Muscle of back (tissue), 13 donors: Measurements from ENCODE around the gene MTMR8. TPM values are rescaled to one million over a fixed set of nuclear protein-coding genes. Genes with fewer than 3 reads are reported as not detected.
"Not testable (repeated sequence)": the region's sequence is repeated elsewhere in the genome, so short reads cannot be mapped to it uniquely, and the experiment has no call there.

Experiments used
- DNase-seq, 3 donors: peaks; one replicate each; pipeline versions ENCODE4 v3.0.0 to v3.0.0-alpha.2; 2013
- long read RNA-seq, 9 donors: transcript quantifications; one replicate each; lab custom pipeline, GENCODE V29; 2026
- polyA plus RNA-seq, 10 donors: library from polyadenylated mRNA; unstranded; fragments of 120-200 nt; gene quantifications; one replicate each; pipeline ENCODE4 v1.2.1, GENCODE V29; 2013; ENCODE audit not compliant: insufficient read length in 10 of 10

MTMR8 gene
- 1 to 10 TPM in 9 of 10 donors, under 1 TPM in 1; 0.98 to 2.1 (median 1.3) TPM for polyA plus RNA-seq
- long read RNA-seq, donor 1: 0 reads
- long read RNA-seq, donor 2: 0 reads
- long read RNA-seq, donor 3: 0 reads
- long read RNA-seq, donor 4: 0 reads
- long read RNA-seq, donor 5: 0 reads
- long read RNA-seq, donor 6: 0 reads
- long read RNA-seq, donor 7: 0 reads
- long read RNA-seq, donor 8: 0 reads
- long read RNA-seq, donor 9: 0 reads

DNA sequence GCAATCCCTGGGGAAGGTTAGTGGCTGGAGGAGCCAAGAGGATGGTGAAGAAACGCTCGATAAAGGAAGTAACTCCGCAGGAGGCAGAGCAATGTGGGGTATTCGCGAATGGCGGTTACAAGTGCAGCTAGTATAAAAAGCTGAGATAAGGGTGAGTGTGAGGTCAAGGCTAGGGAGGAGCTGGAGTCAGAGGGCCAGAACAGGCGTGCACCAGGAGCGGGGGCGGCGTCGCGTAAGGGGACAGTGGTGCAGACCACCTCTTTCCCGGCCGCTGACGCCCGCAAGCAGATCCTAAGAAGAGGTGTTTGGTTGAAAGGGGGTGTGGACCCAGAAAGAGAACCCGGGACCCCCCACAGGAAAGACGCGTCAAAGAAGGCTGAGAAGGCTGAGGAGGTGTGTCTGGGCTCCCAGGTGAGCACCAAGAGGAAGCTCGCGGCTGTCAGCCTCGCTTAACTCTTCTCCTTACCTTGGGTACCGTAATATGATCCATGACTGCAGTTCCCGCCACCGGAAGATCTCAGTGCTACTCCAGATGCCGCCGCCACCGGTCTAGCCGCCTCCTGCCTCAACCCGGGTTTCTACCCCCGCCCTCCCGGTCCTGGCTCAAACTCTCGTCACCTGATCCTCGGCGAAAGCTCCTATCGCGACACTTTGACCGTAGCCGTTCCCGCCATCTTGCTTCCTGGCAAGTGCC lies at the start of gene MTMR8:
MTMR8 (minus strand) TSS at position 579 of the 694 bp plus-strand sequence; CDS start at position 490, 89 bp downstream.
- DNase-seq: peak; percentile 10 to 75 (median 61)

DNA sequence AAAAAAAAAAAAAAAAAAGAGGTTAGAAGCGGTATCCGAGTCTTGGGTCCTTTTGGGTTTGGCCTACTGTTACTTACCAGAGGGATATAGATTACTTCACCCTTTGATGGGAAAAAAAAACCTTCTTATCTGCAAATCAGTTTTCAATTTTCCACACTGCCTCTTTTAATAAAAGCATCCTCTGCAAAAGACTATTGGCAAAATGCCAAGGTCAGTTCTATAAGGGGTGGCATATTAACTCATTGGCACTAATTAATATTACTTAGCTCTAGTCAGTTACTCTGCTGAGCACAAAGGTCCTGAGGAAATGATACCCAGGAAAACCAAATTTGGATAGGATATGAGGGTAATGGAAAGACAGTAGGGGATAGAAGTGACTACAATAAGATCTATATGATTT lies 44.3 kb upstream of the MTMR8 start:
- no peak for DNase-seq

DNA sequence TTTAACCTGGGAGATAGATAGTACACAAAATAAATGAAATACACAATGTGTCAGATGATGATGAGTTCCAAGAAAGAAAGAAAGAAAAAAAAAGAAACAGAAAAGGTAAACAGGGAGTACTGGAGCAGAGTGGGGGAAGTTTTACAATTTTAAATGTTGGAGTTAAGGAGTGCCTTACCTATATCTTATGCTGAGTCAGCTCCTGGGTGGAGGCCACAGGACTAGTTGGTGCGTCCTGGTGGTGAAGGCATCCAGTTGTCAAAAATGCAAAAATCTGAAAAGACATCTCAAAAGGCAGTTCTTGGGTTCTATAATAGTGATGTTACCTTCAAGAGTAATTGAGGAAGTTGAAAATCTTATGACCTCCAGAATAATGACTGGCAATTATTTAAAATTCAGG lies 42.4 kb upstream of the MTMR8 start:
- no peak for DNase-seq

DNA sequence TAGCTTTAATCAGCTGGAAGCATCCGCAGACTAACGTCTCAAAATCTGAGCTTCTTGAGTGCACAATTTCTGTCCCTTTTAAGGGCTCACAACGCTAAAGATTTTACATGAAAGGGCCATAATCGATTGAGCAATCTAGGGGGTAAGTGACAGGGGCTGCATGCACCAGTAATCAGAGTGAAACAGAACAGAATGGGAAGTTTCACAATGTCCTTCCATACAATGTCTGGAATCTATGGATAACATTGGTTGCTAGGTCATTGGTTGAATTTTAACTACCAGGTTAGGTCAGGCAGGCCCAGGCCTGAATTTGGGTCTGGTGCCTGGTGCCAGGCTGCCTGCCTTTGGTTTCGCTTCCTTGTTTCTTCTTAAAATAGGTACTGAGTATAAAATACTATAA lies 42.0 kb upstream of the MTMR8 start:
- no peak for DNase-seq

DNA sequence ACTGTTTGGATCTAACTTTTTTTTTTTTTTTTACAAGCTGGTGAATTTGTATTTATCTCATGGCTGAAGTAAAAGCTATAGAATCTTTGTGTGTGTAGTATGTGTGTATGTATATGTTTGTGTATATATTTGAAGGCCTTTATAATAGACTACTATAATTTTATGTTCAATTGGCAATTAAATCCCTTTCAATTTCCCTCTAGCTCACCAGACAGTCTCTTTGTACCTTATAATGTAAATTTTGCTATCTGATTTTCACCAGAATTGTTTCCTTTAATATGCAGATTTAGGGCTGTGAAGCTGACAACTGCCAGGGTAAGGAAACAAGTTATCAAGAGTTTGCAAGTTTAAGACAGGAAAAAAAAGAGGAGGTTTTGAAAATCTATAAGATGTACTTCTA lies 33.1 kb upstream of the MTMR8 start:
- DNase-seq: no peak

DNA sequence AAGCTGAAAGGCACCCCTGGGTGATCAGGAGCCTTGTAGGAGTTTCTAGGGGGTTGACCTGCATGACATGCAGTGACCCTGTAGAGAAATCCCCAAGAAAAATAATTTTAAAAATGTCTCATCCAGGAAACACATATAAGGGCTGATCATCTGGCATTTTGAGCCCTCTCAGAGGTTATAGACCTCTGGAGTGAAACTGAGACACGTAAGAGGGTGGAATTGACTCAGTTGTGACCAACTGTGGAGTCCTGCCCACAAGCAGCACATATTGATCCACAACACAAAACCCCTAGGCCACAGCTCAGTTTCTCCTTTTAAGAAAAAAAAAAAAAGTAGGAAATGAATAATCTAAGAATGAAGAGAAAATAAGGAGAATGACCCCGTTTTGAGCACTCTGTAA lies 32.5 kb upstream of the MTMR8 start:
- DNase-seq: no peak

DNA sequence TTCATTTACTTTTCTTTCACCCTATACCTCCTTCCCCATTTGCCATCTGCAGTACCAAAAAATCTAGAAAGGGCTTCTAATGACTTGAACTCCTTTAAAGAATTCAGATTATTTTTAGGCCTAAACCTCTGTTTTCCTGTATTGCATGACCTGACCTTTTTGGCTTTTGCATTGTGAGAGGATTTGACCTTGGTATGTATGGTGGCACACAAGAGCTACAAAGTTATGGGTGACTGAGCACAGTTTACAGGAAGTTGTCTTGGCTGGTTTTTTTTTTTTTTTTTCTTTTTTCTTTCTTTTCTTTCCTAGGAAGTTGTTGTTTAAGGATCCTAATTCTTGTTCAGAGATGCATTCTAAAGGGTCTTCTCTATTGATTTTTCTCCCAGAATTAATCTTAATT lies 32.0 kb upstream of the MTMR8 start:
- no peak for DNase-seq

DNA sequence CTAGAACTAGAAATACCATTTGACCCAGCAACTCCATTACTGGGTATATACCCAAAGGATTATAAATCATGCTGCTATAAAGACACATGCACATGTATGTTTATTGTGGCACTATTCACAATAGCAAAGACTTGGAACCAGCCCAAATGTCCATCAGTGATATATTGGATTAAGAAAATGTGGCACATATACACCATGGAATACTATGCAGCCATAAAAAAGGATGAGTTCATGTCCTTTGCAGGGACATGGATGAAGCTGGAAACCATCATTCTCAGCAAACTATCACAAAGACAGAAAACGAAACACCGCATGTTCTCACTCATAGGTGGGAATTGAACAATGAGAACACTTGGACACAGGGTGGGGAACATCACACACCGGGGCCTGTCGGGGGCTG lies 14.5 kb upstream of the MTMR8 start:
- not testable (repeated sequence) for DNase-seq

DNA sequence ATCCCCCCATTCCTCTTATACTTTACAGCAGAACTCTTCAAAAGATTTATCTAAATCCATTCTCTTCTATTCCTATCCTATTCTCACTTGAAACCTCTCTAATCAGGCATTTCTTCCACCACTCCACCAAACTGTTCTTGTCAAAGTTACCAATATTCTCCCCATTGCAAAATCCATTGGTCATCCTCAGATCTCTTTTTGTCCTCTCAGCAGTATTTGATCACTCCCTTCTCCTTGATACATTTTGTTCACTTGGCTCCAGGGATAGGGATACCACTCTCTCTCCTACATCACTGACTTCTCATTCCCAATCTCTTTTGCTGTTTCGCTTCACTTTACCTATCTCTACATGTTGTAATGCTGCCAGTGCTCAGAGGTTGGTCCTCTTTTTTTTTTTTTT lies 2.8 kb upstream of the MTMR8 start:
- no peak for DNase-seq

DNA sequence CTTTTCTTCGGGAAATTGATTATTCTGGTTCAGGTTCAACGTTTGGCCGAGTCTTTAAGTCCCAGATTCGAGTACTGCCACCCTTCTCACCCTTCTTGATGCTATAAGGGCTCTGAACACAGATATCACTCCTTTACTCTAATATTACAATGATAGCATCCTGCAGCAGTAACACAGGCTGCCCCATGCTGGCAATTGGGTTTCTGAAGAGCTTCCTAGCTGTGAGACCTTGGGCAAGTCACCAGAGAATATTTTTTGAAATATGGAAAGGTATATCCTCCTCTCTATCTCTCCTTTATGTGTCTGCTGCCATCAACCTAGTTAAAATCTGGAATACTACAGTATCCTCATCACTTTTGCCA lies 297 bp upstream of the MTMR8 start:
- DNase-seq: no peak

DNA sequence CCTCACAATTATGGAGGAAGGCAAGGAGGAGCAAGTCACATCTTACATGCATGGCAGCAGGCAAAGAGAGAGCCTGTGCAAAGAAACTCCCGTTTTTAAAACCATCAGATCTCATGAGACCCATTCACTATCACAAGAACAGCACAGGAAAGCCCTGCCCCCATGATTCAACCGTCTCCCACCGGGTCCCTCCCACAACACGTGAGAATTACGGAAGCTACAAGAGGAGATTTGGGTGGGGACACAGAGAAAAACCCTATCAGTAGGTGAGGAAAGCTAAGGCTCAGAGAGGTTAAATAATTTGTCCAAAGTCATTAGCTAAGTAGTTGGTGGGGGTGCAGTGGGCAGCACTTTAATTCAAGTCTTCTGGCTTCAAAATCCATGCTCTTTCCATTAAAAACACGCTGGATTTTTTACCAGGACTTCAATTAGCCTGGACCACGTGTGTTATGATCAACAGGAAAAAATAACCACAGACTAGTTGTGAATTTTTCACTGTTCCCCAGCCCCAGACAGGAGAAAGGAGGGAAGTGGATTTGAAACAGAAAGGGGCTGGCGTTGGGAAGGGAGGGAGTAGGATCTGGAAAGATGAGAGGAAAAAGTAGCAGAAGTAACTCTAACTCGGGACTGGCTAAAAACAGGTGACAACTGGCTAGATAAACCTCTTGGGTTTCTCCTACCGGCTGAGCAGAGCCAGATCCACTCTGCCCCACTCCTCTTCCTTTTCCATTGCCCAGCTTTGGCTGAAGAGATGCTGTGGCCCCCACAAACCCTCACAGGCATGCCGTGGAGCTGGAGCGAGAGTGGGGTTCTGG lies 986 bp downstream of the MTMR8 start:
- no peak for DNase-seq

DNA sequence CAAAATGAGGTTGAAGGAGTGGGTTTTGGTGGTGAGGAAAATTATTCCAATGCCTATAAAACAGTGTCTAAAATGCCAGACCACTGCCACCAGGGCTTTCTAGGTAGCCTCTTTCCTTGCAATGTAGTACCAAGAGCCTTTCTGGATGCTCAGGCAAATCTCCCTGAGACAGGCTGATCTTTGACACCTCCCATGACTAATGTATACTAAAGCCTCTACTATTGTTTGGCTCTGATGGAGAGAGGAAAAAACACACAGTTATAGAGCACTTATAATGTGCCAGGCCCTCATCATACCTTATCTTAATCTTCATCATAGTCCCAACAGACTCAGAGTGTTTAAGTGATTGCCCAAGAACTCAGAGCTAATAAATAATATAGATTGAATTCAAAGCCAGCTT lies 5.8 kb downstream of the MTMR8 start:
- no peak for DNase-seq

DNA sequence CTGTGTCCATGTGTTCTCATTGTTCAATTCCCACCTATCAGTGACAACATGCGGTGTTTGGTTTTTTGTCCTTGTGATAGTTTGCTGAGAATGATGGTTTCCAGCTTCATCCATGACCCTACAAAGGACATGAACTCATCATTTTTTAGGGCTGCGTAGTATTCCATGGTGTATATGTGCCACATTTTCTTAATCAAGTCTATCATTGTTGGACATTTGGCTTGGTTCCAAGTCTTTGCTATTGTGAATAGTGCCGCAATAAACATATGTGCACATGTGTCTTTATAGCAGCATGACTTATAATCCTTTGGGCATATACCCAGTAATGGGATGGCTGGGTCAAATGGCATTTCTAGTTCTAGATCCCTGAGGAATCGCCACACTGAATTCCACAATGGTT lies 14.5 kb downstream of the MTMR8 start:
- not testable (repeated sequence) for DNase-seq

DNA sequence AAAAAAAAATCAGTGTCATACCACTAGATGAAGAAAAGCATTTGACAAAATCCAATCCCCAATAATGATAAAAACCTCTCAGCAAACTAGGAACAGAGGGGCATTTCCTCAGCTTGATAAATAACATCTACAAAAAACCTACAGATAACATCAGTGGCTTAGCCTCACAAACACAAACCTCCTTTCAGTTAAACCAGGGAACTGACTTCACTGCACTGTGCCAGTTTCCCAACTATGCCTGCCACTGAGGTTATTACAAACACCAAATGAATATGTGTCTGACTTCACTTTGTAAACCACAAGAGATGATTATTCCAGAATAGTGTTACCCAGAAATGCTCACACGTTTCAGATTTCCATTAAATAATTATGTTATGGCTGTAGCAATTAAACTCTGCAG lies 15.3 kb downstream of the MTMR8 start:
- DNase-seq: no peak

DNA sequence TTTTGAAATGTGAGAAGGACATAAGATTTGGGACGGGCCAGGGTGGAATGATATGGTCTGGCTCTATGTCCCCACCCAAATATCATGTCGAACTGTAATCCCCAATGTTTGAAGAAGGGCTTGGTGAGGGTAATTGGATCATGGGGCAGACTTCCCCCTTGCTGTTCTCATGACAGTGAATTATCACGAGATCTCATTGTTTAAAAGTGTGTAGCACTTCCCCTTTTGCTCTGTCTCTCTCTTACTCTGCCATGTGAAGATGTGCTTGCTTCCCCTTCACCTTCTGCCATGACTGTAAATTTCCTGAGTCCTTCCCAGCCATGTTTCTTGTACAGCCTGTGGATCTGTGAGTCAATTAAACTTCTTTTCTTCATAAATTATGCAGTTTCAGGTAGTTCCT lies 17.5 kb downstream of the MTMR8 start:
- no peak for DNase-seq

DNA sequence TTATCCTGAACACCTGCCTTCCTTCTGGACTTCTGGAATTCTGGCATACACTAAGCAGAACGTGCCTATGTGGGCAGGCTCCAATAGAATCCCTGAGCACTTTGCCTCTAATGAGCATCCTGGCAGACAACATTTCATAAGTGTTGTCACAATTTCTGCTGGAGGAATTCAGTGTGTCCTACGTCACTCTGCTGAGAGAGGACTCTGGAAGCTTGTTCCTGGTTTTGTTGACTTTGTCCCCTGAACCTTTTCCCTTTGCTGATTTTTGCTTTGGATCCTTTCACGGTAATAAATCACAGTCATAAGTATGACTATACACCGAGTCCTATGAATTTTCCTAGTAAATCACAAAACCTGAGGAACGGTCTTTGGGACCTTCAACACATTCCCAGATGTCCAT lies 43.2 kb downstream of the MTMR8 start:
- DNase-seq: no peak

DNA sequence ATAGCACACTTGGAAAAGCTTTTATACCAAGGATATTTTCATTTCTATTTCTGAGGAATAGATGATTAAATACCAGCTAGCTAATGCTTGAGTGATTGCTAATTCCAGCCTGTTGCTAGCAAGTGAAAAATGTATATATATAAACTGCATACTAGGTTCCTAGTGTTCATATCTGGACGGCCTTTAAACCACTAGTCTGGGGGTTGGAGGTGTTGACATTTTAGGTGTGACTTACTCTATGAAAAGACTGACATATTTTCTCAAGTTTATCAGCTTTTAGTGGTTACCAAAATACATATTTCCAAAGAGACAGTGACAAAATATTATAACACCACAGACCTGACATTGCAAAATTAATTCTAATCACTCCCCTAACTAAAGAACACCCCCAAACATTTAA lies 44.7 kb downstream of the MTMR8 start:
- no peak for DNase-seq

DNA sequence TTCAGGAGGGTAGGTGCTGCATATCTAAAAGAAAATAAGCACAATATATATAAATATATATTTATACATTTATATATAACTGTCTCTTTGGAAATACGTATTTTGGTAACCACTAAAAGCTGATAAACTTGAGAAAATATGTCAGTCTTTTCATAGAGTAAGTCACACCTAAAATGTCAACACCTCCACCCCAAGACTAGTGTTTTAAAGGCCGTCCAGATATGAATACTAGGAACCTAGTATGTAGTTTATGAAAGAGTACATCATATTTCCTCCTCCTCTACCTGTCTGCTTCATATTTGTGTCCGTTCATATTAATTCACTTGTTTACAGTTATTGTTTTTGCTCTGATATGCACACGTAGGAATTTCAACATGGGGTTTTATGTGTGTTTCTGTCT lies 45.2 kb downstream of the MTMR8 start:
- no peak for DNase-seq

DNA sequence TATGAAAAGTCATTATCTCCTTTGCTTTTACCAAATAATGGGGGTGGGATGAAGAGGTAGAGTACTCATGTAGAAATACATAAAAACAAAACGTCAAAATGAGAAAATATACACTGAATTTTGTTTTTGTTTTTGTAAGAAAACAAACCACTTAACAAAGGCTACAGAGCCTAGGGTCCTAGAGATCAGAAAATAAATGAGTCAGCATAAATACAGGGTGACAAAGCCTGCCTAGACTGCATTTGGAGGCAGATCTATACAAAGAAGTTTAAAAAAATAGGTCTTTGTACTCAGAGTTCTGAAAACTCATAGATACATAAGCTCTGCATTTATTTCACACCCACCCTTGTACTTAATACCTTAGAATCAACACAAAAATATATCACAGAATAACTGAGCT lies 52.4 kb downstream of the MTMR8 start:
- no peak for DNase-seq

DNA sequence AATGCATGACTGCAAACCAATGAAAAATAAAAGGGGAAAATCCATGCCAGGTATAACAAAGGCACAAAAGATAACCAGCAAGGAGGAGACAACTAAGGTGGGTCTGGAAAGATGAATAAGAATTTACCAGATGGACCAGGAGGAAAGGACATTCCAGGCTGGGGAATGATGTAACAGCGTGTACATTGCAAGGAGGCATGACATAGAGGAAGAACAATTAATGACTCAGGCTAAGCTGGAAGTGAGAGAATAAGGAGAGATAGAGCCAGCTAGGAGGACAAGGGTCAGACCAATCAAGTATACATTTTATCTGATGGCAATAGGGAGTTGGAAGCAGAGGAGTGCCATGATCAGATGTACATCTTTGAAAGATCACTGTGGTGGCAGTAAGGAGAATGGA lies 57.0 kb downstream of the MTMR8 start:
- DNase-seq: no peak

DNA sequence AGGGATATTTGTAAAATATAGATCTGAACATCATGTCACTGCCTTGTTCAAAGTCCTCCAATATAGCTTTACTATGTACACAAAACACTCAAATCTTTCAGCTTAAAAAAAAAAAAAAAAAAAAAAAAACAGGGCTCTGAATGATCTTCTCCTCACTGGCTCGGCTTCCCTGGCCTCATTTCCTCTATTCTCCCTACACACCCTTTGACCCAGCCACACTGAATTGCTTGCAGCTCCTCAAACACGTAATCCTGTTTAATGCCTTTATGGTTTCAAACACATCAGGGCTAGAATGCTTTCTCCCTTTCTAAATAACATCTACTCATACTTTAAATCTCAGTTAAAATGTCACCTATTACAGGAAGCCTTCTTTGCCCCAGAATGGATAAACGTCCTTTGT lies 60.8 kb downstream of the MTMR8 start:
- DNase-seq: no peak

DNA sequence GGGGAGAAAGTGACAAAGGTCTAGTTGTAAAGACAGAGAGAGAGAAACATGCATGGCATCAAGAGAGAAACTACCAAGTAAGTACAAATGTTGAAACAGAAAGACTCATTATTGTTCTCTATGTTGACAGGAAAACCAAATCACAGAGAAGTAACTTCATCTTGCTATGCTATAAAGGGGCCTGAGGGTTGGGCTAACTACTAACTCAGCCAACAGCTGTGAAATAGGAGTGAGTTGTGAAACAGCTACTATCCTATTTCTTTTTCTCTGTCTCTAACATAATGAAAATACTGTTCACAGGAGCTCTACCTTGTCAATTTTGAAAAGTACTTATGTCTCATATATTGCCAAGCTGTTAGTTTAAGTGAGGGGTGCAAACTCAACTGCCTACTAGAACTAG lies 65.0 kb downstream of the MTMR8 start:
- DNase-seq: no peak

DNA sequence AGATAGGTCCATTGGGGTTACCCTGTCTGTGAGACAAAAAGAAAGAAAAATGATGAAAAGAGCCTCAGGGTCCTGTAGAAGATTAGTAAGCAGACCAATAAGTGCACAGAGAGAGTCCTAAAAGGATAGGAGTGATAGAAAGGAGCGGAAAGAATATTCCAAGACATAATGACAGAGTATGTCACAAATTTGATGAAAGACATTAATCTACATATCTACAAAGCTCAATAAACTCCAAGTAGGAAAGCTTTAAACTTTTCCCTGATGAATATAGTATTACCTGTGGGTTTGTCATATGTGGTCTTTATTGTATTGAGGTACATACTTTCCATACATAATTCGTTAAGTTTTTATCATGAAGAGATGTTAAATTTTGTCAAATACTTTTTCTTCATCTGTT lies 73.7 kb downstream of the MTMR8 start:
- no peak for DNase-seq
